HG03354 (cell line): ENCODE measurements around the gene SGK2.

ENCODE experiments used
- ATAC-seq: cut with Tn5 transposase; IDR thresholded peaks from one replicate; pipeline ENCODE4 v1.9.1; 2021; ENCODE audit warnings: mild to moderate bottlenecking; ENCODE audit not compliant: unreplicated experiment, poor library complexity, severe bottlenecking

Gene SGK2

DNA sequence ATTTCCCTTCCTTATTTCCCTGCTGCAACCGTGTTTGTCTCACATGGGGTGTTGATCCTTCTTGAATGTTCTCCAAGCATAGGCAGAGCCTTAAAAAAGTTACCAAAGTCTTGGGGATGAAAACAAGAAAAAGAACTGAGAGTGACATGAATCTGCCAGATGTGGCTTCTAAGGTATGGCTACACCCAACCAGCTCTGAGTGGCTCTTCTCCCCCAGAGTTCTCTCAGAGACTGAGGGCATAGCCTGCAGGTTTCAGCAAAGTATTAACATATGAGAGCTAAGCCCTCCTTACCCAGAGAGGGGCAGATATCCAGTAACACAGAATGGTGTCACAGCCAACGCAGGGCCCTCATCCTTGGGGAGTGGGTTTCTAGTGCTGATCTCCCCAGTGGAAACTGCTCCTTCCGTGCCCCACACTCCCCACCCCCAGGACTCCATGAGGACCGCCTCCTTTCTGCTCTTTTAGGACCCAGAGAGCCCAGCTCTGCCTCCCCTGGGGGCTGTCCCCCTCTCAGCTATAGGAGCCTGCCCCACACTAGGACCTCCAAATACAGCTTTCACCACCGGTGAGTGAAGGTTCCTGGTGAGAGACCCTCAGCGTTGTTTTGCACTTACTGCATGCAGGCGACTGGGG is 23.3 kb upstream of the SGK2 start:
- ATAC-seq = no peak

GRCh38 chr20:43536041-43536816 is 22.6 kb upstream of the SGK2 start:
- ATAC-seq = no peak

DNA sequence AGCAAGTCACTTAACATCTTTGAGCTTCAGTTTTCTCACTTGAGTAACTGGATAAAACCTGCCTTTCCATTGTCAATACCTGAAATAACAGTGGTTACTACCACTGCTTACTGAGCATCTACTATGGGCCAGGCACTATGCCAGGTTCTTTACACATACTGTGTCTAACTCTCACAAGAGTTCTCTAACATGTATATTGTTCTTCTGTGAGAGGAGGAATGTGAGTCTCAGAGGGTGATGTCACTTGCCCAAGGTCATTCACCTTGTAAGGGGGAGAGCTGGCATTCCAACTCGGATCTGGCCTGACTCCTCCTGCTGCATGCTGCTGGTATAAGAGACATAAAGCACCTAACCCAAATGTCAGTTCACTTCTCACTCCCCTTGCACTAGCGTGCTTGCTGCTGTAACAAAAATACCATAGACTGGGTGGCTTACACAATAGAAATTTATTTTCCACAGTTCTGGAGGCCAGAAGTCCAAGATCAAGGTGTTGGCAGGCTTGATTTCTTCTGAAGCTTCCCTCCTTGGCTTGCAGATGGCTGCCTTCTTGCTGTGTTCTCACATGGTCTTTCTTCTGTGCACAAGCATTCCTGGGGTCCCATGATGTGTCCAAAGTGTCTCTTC is 21.9 kb upstream of the SGK2 start:
- no peak for ATAC-seq

GRCh38 chr20:43537921-43538877 is 20.6 kb upstream of the SGK2 start:
- ATAC-seq = no peak

GRCh38 chr20:43538878-43539700 is 19.7 kb upstream of the SGK2 start:
- no peak for ATAC-seq

DNA sequence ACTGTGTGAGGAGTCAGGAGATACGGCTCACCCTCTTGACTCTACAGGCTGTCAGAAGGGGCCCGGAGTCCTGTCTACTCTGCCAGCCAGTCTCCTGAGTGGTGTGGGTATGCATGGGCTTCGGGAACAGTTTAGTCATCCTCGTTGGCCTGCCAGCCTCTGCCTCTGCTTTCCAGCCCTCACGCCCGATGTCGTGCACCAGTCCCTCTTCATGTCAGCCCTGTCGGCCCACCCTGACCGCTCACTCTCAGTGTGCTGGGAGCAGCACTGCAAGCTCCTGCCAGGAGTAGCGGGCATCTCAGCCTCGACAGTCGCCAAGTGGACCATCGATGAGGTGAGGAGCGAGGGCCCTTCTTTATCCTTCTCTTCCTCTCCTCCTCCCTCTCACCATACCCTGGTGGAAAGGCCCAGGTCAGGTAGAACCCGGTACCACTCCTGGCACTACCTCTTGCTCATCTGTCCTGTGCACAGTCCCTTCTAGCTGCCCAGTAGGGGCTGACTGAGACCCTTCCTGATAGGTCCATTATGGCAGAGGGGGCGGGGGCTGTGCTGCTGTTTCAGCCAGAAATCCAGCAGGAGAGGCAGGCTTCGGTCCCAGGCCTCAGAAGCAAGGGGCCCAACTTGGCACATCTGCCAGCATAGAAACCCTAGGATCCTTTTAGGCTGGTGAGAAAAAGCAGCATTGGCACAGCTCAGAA is 18.7 kb upstream of the SGK2 start:
- no peak for ATAC-seq

- ATAC-seq = no peak
Observed at GRCh38 chr20:43540673-43541060, 18.2 kb upstream of the SGK2 start.

GRCh38 chr20:43541214-43541613 is 17.6 kb upstream of the SGK2 start:
- no peak for ATAC-seq

GRCh38 chr20:43542161-43542560 is 16.7 kb upstream of the SGK2 start:
- ATAC-seq = no peak

DNA sequence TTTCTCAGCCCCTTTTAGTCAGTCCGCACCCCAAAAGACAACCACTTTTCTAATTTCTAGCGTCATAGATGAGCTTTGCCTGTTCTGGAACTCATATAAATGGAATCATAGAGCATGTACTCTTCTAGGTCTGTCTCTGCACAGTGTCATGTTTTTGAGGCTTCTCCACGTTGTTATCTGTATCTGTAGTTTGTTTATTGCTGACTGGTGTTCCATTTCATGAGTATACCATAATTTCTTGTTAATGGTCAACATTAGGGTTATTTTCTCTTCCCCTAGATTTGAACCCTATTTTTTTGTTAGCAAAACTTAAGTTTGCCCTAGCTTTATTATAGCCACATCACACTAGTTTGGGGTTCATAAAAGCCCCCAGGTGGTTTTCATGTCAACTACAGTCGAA is 16.2 kb upstream of the SGK2 start:
- ATAC-seq = no peak

- no peak for ATAC-seq
Observed at GRCh38 chr20:43543138-43543537, 15.7 kb upstream of the SGK2 start.

GRCh38 chr20:43544501-43544900 is 14.3 kb upstream of the SGK2 start:
- ATAC-seq = no peak

- ATAC-seq = no peak
Observed at GRCh38 chr20:43545837-43546578, 12.8 kb upstream of the SGK2 start.

- ATAC-seq = no peak
Observed at GRCh38 chr20:43548273-43548880, 10.4 kb upstream of the SGK2 start.

DNA sequence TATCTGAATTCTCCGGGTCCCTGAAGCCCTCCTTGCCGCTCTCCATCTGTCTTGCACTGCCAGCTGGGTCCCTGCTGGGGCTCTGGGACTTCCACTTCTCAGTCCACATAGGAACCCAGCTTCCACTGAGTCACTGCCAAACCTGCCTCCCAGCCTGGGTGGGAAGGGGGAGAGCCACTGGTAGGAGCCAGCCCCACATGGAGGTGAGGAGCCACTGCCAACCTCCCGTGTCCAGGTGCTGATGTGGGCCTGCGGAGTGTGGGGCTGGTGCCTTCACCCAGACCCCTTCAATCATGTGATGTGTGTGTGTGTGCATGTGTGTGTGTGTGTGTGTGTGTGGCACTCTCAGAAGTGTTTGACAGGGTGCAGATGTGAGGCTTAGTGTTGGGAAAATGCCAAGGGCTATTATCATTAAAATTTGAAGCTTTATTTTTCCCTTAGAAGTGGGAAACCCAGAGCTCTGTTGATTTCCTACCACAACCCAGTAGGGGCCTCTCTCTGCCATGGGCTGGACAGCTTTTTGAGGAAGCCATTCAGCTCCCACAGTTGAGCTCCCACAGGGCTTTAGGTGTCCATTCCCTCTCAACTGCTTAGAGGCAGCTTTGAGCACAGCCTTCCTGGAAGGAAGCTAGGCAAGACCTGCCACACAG is 9.3 kb upstream of the SGK2 start:
- no peak for ATAC-seq

DNA sequence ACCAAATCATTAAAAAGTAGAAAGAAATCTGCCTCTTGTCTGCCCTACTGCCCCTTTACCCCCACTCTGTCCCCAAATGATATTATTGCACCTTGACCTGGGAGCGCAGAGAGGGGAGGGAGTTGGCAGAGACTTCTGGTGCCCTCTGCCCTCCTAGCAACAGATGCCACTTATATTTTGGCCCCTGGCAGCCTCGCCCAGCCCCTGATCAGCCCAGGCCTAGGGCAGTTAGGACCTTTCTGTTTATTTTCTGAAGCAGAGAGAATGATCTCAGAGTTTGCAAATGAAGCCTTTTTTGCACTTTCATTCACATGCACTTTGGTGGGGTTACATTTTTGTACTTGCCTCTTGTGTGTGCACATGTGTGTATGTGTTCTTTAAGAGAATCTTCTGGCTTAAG is 8.4 kb upstream of the SGK2 start:
- ATAC-seq = no peak

GRCh38 chr20:43554369-43554768 is 4.5 kb upstream of the SGK2 start:
- no peak for ATAC-seq
